SW480 (cell line): ENCODE results near the gene OBSCN.
"Not testable (repeated sequence)": the region's sequence is repeated elsewhere in the genome, so short reads cannot be mapped to it uniquely, and the experiment has no call there.

ENCODE experiments used
- DNase-seq: peaks from one replicate; pipeline ENCODE4 v3.0.0-alpha.2; 2016; ENCODE audit warnings: low spot score

The OBSCN gene

GRCh38 chr1:228226956-228227791, 19.3 kb downstream of the OBSCN start:
- DNase-seq, result peak; percentile 27

- DNase-seq, result not testable (repeated sequence)
These were observed 20.3 kb downstream of the OBSCN start for GRCh38 chr1:228228147-228228546.

GRCh38 chr1:228228601-228229074, 20.8 kb downstream of the OBSCN start:
- DNase-seq, result peak; percentile 77

GRCh38 chr1:228231189-228231588, 23.3 kb downstream of the OBSCN start:
- no peak for DNase-seq

- no peak for DNase-seq
These were observed 25.3 kb downstream of the OBSCN start for GRCh38 chr1:228233136-228233535.

GRCh38 chr1:228234921-228235320, 27.1 kb downstream of the OBSCN start:
- DNase-seq, result no peak

- peak; percentile 42 for DNase-seq
These were observed 28.9 kb downstream of the OBSCN start for GRCh38 chr1:228236744-228237143.

GRCh38 chr1:228238007-228238406, 30.2 kb downstream of the OBSCN start:
- no peak for DNase-seq

- DNase-seq, result no peak
These were observed 30.6 kb downstream of the OBSCN start for GRCh38 chr1:228238461-228238860.

- DNase-seq, result no peak
These were observed 32.8 kb downstream of the OBSCN start for GRCh38 chr1:228240411-228241240.

GRCh38 chr1:228241259-228241658, 33.4 kb downstream of the OBSCN start:
- no peak for DNase-seq

- DNase-seq, result no peak
These were observed 34.6 kb downstream of the OBSCN start for GRCh38 chr1:228242409-228242808.

GRCh38 chr1:228243093-228243492, 35.2 kb downstream of the OBSCN start:
- no peak for DNase-seq

GRCh38 chr1:228243989-228244388, 36.1 kb downstream of the OBSCN start:
- not testable (repeated sequence) for DNase-seq

- no peak for DNase-seq
These were observed 37.3 kb downstream of the OBSCN start for GRCh38 chr1:228245111-228245510.

- DNase-seq, result no peak
These were observed 38.5 kb downstream of the OBSCN start for GRCh38 chr1:228246216-228246900.

- no peak for DNase-seq
These were observed 41.9 kb downstream of the OBSCN start for GRCh38 chr1:228249513-228250305.

GRCh38 chr1:228252476-228252875, 44.6 kb downstream of the OBSCN start:
- DNase-seq, result not testable (repeated sequence)

GRCh38 chr1:228256626-228257375, 49.0 kb downstream of the OBSCN start:
- DNase-seq, result no peak

- DNase-seq, result no peak
These were observed 50.6 kb downstream of the OBSCN start for GRCh38 chr1:228258486-228258885.
